ENCODE results near the gene THSD7A.

THSD7A gene

DNA sequence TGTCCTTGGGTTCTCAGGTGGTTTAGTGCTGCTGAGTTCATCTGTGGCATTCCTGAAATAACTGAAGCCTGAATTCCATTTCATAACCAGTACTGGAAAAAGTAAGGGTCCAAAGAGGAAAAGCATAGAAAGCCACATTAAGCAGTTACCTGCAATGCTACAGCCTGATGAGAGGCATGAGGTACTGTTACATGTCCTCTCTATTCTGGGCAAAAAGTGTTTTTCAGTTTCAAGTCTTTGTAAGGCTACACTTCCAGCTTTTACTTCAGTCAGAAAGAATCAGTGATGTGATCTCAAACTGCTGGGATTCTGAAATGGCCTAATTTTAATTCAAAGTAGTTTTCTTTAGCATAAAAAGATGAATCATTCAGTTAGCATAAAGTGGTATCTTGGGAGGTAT lies 488.9 kb downstream of the THSD7A start:
- Mint-ChIP-seq H3K4me1 (ENCODE audit: low read depth) (peaks cover 2% of the 10 kb centered on the region), H3K4me3 (no peak overlapping the region), H3K9me3 (no peaks in the 10 kb centered on the region), H3K27me3 (ENCODE audit: low read depth) (peaks cover 11% of the 10 kb centered on the region), H3K27ac (no peak overlapping the region), H3K36me3 (ENCODE audit: low read depth) (no peaks in the 10 kb centered on the region)

DNA sequence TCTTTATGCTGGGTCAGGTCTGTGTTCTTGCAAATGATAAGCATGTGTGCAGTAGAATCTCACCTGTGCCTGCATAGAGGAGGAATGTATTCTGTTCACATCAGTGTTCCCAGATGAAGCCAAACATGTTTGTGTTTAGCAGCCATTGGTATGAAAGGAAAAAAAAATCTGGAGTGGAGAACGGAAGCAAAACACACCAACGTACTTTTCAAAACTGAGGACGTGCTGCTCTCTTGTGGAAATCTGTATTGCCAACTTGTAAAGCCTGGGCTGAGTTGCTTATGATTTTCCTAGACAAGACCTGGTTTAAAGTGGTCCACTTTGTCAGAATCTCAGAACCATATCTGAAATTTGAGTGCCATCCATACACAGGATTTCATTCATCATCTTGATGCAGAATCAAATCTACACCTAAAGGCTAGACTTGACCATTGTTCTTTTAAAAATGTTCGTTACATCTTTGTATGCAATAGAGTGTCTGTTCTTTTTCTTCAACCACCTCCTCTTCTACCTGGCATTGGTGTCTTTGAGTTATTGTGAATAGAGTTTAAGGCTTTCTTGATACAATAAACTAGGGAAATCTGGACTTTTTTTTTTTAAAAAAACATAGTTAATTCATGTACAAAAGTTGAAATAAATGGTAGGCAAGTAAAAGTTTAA lies 490.6 kb downstream of the THSD7A start:
- peaks cover 11% of the 10 kb centered on the region for H3K27me3 Mint-ChIP-seq (ENCODE audit: low read depth)
- no peaks in the 10 kb centered on the region for H3K9me3 Mint-ChIP-seq

DNA sequence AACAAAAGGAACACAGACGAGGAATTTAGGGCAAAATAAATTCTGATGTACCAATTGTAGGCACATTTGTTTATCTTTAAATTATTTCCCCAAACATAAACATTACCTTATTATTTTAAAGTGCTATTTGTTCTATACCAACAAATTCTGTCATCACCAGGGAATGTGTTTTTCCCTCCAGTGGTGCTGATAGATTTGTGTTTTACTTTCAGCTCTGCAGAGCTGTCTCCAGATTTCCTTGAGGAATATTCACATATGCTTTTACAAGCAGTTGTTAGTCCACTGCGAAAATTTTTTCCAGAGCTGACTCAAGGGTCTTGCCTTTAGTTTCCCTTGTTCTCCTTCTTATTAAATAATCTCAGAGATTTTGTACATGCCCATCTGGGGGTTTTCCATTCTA lies 495.6 kb downstream of the THSD7A start:
- Mint-ChIP-seq H3K4me3 (no peak overlapping the region), H3K9me3 (no peaks in the 10 kb centered on the region), H3K27ac (no peak overlapping the region), H3K4me1 (ENCODE audit: low read depth) (no peaks in the 10 kb centered on the region), H3K27me3 (ENCODE audit: low read depth) (peaks cover 7% of the 10 kb centered on the region), H3K36me3 (ENCODE audit: low read depth) (no peaks in the 10 kb centered on the region)

More for the DNA sequence above, 490.6 kb downstream of the THSD7A start:
- Mint-ChIP-seq H3K36me3 (ENCODE audit: low read depth) (no peaks in the 10 kb centered on the region), H3K4me1 (ENCODE audit: low read depth) (peaks cover 2% of the 10 kb centered on the region), H3K27ac (no peak overlapping the region), H3K4me3 (no peak overlapping the region)

DNA sequence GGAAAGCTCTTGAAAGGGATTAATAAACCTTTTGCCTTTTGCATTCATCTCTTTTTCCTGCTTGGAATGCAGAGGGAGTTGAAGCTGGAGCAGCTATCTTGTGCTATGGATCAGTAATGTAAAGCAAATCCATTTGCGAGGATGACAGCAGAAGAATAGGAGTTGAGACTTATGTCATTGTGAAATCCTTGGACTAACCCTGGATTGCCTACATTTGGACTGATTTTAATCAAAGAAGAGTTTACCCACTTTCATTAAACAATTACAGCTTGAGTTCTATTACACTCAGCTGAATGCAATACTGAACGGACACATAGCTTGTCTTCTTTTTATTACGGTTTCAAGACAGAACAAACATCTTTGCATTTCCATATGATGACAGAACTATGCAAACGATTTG lies 496.1 kb downstream of the THSD7A start:
- Mint-ChIP-seq H3K27ac (no peak overlapping the region), H3K9me3 (no peaks in the 10 kb centered on the region), H3K27me3 (ENCODE audit: low read depth) (peaks cover 3% of the 10 kb centered on the region), H3K36me3 (ENCODE audit: low read depth) (no peaks in the 10 kb centered on the region), H3K4me3 (no peak overlapping the region), H3K4me1 (ENCODE audit: low read depth) (no peaks in the 10 kb centered on the region)

DNA sequence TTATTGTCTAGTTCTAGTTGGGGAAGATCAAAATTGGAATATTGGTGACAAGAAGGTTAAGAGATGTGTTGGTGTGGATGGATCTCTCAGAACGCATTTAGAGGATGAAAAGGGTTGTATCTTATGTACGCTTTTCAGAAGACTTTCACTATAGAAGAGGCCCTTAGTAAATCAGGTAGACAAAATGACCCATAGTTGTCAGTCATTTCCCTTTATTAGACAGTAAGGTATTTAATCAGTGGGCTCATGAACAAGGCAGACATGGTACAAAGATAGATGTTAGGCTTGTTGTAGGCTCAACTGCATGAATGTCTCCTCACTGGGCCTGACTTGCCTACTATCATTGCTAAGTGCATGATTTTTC lies 499.2 kb downstream of the THSD7A start:
- Mint-ChIP-seq H3K4me1 (ENCODE audit: low read depth) (no peaks in the 10 kb centered on the region), H3K27me3 (ENCODE audit: low read depth) (peaks cover 3% of the 10 kb centered on the region), H3K4me3 (no peak overlapping the region), H3K27ac (no peak overlapping the region), H3K9me3 (no peaks in the 10 kb centered on the region), H3K36me3 (ENCODE audit: low read depth) (no peaks in the 10 kb centered on the region)

DNA sequence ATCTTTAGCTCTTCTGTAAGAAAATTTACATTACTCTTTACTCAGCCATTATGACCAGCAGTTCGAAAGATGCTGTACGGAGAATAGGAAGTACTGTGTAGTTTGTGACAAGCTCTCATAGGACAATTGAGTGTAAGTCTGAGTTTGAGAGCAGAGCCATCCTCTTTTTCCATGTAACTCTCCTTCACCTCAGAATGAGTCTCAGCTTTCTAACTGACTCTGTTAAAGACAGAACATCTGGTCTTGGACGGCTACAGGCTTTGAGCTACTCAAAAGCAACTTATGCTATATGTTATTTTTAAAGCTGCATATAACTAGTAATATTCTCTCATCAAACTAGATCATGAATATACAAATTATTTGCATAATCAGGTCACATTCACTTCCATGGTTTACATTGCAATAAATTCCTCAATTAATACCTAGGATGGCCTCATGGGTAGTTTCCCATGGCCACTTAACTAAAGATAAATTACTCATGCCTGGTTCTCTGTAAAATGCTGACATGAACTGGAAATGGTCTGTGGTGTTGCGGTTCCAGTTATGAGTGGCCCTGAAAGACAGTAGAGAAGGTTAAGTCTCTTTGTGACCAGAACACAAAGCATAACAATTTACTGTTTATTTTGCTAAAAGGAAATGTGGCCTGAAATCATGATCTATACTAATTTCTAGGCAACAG lies 499.7 kb downstream of the THSD7A start:
- Mint-ChIP-seq H3K9me3 (no peaks in the 10 kb centered on the region), H3K36me3 (ENCODE audit: low read depth) (no peaks in the 10 kb centered on the region), H3K27me3 (ENCODE audit: low read depth) (peaks cover 3% of the 10 kb centered on the region), H3K4me1 (ENCODE audit: low read depth) (no peaks in the 10 kb centered on the region), H3K4me3 (no peak overlapping the region), H3K27ac (no peak overlapping the region)

DNA sequence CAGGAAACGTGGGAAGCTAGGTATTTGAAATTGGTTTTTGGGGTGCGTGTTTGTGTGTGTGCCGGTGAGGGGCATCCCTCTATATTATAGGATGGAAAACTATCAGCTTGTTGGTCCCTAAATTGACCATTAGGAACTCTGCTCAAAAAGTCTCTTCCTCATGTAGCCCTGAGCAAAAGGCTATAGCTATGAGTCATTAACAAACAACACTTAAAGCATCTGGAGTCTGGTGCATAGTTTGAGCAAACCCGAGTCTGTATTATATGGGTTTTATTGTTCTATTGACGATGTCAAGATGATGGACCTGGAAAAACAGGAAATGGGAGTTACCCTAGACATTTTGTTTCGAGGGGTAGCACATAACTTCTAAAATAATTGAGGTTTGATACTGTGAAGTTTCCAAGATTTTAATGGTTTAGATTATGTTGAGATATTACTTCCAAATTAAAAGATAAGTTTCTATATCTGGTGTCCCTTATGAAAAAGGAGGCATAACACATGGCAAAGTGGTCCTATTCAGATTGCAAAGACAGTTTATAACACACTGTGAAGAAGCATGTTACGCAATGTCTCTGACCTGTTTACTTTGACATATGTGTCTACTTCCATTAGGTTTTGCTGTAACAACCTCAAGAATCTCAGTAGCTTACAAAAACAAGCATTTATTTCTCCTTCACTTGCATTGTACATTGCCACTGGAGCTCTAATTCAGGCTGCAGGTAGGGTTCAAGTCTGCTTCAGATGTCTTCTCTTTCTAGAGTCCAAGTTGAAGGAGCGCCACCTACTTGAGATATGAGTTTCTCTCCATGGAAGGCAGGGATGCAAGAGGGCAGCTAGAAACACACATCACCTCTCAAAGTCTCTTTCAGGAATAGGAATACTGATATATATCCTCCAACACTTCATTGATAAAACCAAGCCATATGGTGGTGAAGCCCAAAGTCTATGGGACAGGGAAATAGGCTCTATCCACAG lies 500.6 kb downstream of the THSD7A start:
- no peaks in the 10 kb centered on the region for H3K4me1 Mint-ChIP-seq (ENCODE audit: low read depth)
- no peaks in the 10 kb centered on the region for H3K36me3 Mint-ChIP-seq (ENCODE audit: low read depth)
- H3K27ac Mint-ChIP-seq, result no peak overlapping the region
- no peaks in the 10 kb centered on the region for H3K9me3 Mint-ChIP-seq
- H3K27me3 Mint-ChIP-seq (ENCODE audit: low read depth), result peaks cover 3% of the 10 kb centered on the region
- H3K4me3 Mint-ChIP-seq, result no peak overlapping the region

DNA sequence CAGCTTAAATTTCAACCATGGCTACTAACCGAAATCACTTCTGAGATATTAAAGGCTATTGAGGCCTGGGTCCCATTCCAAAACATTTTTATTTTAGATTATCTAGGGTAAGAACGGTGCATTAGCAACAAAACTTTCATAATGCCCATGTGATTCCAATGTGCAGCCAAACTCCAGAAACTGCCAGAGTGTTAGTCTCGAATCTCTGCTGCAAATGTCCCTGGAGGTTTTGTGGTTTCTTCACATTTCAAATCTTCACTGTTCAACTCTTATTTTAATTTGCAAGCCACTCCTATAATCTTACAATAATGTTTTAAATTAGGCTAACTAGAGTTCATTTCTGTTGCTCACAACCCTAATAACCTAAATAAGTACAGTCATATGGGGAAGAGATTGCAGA lies 501.3 kb downstream of the THSD7A start:
- peaks cover 3% of the 10 kb centered on the region for H3K27me3 Mint-ChIP-seq (ENCODE audit: low read depth)
- H3K4me1 Mint-ChIP-seq (ENCODE audit: low read depth), result no peaks in the 10 kb centered on the region
- no peak overlapping the region for H3K27ac Mint-ChIP-seq
- H3K9me3 Mint-ChIP-seq, result no peaks in the 10 kb centered on the region
- H3K4me3 Mint-ChIP-seq, result no peak overlapping the region
- no peaks in the 10 kb centered on the region for H3K36me3 Mint-ChIP-seq (ENCODE audit: low read depth)

DNA sequence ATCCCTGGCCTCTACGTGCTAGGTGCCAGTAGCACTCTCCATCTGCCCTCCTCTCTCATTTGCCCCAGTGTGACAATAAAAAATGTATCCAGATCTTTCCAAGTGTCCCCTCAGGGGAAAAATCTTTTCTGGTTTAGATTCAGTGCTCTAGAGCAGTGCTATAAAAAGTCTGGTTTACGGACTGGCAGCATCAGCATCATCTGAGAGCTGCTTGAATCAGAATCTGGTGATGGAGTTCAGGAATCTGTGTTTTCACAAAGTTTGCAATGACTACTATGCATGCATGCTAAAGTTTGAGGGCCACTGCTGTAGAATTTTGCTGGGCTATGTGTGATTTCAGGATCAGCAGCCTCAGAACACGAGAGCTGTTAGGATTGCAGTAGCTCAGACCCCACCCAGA lies 501.8 kb downstream of the THSD7A start:
- Mint-ChIP-seq H3K27ac (no peak overlapping the region), H3K27me3 (ENCODE audit: low read depth) (peaks cover 2% of the 10 kb centered on the region), H3K4me1 (ENCODE audit: low read depth) (no peaks in the 10 kb centered on the region), H3K36me3 (ENCODE audit: low read depth) (no peaks in the 10 kb centered on the region), H3K4me3 (no peak overlapping the region), H3K9me3 (no peaks in the 10 kb centered on the region)

DNA sequence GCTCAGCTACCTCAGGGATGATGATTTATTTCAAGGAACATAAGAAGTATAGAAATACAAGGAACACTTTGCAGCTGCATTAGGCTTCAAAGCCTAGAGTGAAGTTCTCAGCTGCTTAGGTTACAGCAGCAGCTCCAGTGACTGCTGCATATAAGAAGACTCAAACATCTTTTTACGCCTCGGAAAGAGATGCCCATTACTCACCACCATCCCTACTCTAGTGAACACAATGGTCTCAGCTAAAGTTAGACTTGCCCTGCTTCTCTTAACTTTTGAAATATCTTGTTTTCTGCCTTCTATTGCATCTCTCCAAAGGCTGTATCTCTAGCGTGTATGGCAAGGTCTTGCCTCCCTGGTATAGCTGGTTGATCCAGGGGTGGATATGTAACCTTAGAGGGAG lies 502.4 kb downstream of the THSD7A start:
- H3K27me3 Mint-ChIP-seq (ENCODE audit: low read depth), result no peaks in the 10 kb centered on the region
- no peaks in the 10 kb centered on the region for H3K4me1 Mint-ChIP-seq (ENCODE audit: low read depth)
- H3K9me3 Mint-ChIP-seq, result no peaks in the 10 kb centered on the region
- H3K36me3 Mint-ChIP-seq (ENCODE audit: low read depth), result no peaks in the 10 kb centered on the region
- no peak overlapping the region for H3K27ac Mint-ChIP-seq
- H3K4me3 Mint-ChIP-seq, result no peak overlapping the region

DNA sequence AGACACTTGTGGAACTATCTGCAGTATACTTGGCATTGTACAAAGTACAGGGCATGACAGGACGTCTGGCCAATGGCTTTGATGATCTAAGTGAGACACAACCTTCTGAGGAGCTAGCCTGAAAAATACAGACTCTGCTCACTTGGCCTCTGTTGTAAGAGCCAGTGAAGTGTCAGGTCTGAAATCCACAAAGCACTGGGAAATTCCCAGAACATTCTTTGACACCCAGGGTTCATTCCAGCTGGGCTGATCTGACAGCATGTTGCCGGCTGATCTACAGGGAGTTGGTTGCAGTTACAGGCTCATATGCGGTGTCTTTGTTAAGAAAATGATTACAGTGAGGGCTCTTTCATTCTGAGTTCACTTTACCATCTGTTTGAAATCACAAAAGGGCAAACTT lies 503.7 kb downstream of the THSD7A start:
- Mint-ChIP-seq H3K4me1 (ENCODE audit: low read depth) (no peaks in the 10 kb centered on the region), H3K27me3 (ENCODE audit: low read depth) (no peaks in the 10 kb centered on the region), H3K36me3 (ENCODE audit: low read depth) (no peaks in the 10 kb centered on the region), H3K9me3 (no peaks in the 10 kb centered on the region), H3K4me3 (no peak overlapping the region), H3K27ac (no peak overlapping the region)

DNA sequence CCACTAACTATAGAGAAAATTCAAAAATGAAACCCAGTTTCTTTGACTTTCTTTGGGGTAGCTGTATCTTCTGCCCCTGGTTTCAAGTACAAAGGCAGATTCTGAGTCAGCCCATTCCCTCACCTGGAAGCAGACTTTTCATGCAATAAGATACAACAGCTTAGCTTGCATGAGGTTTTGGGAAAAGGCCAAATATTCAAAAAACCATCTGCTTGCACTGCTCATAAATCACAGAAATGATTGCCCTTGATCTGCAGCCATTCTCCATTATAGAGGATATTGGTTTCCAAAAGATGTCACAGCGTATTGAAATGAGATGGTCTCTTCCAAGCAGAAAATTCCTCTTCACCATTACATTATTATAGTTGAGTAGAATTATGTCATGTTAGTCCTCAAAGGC lies 504.4 kb downstream of the THSD7A start:
- H3K4me1 Mint-ChIP-seq (ENCODE audit: low read depth), result no peaks in the 10 kb centered on the region
- H3K36me3 Mint-ChIP-seq (ENCODE audit: low read depth), result no peaks in the 10 kb centered on the region
- H3K27ac Mint-ChIP-seq, result no peak overlapping the region
- H3K27me3 Mint-ChIP-seq (ENCODE audit: low read depth), result no peaks in the 10 kb centered on the region
- no peak overlapping the region for H3K4me3 Mint-ChIP-seq
- no peaks in the 10 kb centered on the region for H3K9me3 Mint-ChIP-seq

Data from T-helper 1 cell treated with Interleukin-12 subunit alpha and Interleukin-12 subunit beta and Interleukin-4 antibody, amounts not matched to agents 30 μg/mL and 1 μg/mL, for 36 hours (primary cell).